Stimulated activated CD8-positive, alpha-beta memory T cell treated with anti-CD3 and anti-CD28 coated beads, Interleukin-15, amount 100 ng/mL, for 4 hours (primary cell): Measurements from ENCODE around the gene DRD1.
"Not testable (repeated sequence)": the region's sequence is repeated elsewhere in the genome, so short reads cannot be mapped to it uniquely, and the experiment has no call there.

Experiments used
- DNase-seq, 2 donors: peaks; one replicate each; pipeline ENCODE4 v3.0.0-alpha.2; 2020; ENCODE audit warnings: low read depth in 2 of 2

Gene DRD1

DNA sequence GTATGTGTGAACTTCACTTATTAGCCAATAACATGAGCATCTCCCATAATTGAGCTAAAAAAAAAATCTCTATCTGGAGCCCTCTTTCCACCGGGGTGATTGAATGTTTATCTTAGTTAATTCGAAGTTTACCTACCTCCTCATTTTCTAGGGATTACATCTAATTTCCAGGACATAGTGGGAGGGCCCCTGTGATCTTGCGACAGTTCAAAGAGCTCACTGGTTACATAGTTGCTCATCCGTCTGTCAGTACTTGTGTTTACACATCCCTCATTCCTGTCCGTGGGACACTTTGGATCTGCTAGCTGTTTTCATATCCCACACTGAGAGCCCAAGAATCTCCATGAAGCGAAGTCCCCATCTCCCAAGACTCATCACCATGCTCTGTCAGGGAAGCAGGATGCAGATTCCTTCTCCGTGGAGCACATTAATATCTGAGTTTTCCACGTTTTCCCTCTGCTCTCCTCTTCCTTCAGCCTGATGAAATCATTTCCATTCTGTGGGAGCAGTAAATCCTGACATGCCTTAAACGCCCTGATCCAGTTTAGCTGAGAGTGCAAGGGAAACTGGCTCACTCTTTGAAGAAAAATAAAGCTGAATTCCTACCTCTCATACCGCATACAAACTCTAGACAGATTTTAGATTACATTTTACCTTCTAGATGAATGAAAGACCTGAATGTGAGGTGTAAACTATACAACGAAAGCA, 24.2 kb upstream of the DRD1 start:
- no peak for DNase-seq

DNA sequence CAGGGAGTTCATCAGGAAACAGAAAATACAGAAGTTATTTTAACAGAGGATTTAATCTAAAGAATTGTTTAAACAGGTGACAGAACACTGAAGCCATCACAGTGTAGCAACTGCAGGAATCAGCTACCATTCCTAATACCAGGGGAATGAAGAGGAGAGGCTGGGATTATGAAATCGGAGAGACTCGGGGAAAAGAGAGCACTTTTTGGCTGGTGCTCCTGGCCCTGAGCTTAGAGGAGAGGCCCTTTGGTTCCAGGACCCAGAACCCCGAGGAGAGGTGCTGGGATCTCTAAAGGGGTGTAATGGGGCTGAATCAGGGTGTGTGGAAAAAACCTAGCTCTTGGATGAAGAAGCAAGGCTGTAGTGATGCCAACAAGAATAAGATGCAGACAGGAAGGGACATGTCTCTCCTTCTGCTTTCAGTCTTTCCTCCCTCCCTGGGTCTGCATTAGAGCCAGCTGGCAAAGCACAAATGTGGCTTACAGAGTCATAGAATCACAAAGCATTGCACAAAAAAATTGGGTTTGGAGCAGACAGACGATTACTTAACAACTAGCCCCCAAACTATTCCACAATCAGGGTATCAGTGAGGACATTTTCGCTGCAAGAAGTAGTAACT, 22.8 kb upstream of the DRD1 start:
- DNase-seq: no peak

GRCh38 chr5:175465282-175465681, 21.3 kb upstream of the DRD1 start:
- no peak for DNase-seq

- no peak for DNase-seq
Observed at GRCh38 chr5:175464942-175465233, 20.9 kb upstream of the DRD1 start.

DNA sequence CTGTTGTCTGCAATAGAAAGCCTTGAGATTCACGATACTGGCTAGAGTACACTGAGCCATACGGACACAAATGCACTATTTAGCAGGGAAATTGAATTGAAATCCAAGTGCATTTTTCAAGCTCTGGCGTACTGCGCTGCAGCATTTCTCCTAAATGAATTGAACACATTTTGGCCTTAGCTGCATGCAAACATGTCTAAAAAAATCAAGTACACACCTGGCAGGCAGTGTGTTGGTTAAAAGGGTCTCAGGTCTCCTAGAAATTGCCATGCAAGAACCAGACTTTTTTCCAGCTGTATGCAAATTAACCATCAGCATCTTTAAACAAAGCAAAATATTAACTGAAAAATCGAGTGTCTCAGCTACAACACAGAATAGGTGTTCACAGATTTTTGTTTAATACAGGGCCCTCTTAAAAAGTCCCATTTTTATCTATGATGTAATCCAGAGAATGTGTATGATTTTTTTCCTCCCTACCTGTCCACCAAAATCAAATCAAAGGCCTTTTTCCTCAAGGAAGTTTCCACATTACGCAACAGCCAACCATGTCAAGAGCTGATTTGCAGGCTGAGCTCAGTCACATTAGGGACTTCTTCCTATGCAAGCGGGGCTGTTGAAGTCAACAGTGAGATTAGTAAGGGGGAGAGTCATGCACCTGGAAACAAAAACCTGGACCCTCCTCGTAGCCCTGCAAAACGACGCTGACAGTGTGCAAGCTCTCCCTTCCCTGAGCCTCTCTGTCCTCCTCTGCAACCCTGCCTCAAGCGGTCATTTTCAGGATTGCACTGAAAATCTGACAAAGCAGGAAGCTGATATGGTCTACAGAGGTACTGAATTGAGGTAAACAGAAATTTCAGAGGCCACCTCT, 20.3 kb upstream of the DRD1 start:
- peak in 1 of 2 donors; percentile 54 for DNase-seq

DNA sequence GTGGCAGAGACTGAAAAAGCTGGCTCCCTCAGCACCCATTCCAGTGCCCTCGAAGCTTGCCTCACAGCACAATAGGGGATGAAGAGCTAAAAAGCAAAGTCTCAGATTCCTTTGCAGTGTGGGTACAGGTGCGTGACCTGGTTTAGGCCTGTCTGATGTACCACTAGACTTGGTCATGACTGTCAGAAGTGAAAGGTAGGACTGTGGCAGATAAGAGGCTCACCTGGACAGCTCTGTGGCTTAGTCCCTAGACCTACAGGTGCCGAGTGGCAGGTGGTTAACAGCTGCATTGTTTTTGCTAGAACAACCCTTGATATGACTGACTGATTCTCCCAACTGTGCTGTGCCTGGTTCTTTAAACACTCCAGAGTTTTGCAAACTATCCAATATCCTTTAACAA, 19.7 kb upstream of the DRD1 start:
- no peak for DNase-seq

DNA sequence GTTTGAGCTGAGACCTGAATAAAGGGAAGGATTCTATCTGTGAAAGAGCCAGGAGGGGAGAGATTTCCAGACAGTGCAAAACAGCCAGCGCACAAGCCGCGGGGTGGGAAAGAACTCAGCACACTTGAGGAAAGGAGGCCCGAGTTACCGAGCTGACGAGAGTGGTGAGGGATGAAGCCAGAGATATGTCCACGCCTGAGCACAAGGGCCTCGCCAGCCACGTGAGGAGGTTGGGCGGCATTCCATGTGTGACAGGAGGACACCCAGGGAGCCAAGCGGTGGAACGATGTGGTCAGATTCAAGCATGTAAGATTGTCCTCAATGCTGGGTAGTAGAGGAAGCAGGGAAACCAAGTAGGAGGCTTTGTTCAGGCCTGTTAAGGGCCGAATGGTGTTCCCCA, 17.4 kb upstream of the DRD1 start:
- DNase-seq: no peak

GRCh38 chr5:175460552-175460951, 16.6 kb upstream of the DRD1 start:
- DNase-seq: no peak

GRCh38 chr5:175460126-175460525, 16.1 kb upstream of the DRD1 start:
- DNase-seq: no peak

DNA sequence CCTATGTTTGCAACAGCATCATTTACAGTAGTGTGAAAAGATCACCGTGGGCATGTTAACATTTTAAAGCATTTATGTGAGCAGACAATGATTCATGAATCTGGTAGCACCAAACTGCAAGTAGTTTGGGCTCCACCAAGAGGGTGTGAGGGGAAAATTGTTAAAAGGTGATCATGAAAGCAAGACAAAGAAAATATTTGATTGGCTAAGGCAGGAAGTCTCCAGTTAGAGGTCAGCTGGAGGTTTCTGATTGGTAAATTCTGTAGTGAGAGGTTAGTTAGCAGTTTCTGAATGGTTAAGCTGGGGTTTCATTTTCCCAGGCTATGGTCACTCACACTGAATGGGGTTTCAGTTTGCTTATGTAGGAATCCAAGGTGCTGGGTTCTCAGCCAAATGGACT, 13.5 kb upstream of the DRD1 start:
- DNase-seq: no peak

DNA sequence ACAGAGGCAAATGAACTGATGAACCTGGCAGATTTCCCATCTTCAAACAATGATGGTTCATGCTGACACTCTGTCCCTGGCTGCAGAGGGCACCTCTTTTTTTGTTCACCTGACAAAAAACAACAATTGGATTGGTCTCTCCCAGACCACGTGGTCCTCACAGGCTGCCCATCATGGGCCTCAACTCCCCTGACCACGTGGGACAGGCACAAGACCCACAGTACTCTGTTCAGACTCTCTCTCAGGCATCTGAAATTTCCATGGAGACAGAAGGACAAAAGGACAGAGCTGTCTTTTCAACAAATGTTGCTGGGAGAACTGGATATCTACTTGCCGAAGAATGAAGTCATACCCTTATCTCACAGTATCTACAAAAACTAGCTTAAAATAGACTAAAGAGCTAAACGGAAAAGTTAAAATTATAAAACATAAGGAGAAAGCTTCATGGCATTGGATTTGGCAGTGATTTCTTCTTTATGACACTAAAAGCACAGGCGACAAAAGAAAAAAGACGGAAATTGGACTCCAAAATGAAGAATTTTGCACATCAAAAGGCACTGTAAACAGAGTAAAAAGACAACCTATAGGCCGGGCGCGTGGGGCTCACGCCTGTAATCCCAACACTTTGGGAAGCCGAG, 12.2 kb upstream of the DRD1 start:
- no peak for DNase-seq

GRCh38 chr5:175454338-175454737, 10.4 kb upstream of the DRD1 start:
- not testable (repeated sequence) for DNase-seq

DNA sequence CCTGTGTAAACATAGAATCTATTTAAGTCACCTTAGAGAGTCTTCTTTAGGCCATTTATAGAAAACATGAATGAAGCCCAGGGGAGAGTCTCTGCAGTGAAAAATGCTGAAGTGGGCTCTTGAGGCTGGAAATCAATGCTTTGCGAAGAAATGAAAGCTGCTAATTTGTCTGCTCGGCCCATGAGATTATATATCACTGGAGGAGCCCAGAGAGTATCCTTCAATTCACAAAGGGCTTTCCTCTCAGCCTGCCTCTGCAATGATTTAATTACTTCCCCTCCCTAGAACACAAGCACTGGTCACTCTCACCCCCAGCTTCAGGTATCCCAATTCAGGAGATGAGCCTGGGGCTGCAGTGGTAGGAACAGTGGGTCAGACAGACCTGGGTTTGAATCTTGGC, 8.2 kb upstream of the DRD1 start:
- DNase-seq: no peak

- DNase-seq: no peak
Observed at GRCh38 chr5:175448276-175448675, 4.3 kb upstream of the DRD1 start.

DNA sequence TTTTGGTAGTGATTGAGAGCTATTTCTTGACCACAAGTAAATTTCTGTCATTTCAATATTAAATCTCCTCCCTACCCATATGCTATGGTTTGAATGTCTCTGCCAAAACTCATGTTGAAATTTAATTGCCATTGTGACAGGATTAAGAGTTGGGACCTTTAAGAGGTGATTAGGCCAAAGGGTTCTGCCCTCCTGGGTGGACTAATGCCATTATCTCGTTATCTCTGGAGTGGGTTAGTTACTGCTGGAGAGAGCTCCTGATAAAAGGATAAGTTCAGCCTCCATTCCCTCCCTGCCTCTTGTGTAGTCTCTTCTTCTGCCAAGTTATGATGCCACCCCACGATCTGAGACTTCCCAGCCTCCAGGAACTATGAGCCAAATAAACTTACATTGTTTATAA, 3.6 kb upstream of the DRD1 start:
- DNase-seq: no peak

GRCh38 chr5:175446378-175446777, 2.4 kb upstream of the DRD1 start:
- not testable (repeated sequence) for DNase-seq

DNA sequence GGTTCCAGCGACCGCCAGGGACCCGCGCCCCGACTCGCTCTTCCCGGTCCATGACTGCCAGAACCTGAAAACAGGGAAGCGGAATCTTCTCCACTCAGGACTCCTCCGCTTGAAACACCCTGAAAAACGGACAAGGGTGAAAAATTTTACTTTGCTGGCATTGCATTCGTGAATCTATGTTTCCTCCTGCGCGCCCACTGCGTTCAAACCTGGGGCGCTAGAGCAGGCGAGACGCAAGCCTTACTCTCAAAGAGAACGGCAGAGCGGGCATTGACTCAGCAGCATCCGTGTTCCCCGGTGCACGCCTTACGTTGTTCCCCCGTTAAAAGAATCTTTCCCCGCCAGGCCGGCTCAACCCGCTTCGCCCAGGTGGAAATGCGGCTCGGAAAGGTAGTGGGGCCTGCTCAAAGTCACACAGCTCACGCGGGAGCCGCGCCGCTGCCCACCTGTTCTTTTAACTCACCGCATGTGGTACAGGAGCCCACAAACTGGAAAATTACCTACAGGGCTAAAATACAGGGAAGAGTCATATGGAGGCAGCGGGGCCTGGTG, 999 bp upstream of the DRD1 start:
- no peak for DNase-seq

DNA sequence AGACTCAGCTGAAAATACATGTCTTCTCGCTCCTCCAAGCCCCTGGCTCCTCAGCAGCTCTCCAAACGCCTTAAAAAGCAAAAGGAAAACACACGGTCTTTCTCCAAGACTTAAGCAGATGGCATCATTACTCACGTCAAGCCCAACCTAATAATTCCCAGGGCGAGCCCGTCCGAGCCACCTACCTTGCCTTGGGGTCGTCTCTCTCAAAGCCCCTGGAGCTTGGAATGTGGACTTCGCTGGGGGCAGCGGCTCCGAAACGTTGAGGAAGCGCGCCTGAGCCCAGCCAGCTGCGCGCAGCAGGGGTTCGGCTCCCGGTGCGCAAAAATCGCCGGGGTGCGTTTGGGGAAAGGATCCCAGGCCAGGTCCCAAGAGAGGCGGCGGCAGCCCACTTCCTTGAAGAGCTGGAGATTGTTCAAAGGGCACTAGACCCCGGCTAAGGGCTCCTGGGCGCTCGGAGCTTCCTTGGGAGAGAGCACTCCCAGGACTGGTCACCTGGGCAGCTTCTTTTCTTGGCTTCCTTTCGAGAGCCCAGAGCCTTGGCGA, 395 bp downstream of the DRD1 start:
- no peak for DNase-seq

DNA sequence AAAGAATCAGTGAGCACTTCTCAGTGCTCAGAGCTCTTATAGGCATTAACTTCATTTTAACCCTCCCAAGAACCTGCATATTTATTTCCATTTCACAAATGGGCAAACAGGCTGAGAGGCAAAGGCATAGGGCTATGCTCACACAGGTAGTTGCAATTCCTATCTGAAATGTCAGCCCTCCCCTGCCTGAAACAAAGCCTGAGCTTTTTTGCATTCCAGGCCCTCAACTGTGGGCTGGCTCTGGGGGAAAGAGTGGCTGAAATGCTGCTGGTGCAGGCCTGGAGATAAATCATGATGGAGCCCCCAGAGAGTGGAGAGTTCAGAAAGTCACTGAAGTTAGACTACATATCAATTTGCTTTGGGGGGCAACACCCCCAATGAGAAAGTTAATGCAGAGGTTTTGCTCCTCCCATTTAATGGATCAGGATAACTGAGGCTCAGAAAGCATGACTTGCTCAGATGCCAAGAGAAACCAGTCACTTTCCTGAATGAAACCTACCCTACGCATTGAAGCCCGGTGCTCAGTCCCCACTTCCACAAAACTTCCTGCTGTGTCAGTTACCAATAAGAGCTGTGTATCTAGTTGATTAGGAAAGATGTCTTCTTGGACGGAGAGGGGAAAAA, 5.6 kb downstream of the DRD1 start:
- no peak for DNase-seq

GRCh38 chr5:175436359-175436758, 7.6 kb downstream of the DRD1 start:
- no peak for DNase-seq

DNA sequence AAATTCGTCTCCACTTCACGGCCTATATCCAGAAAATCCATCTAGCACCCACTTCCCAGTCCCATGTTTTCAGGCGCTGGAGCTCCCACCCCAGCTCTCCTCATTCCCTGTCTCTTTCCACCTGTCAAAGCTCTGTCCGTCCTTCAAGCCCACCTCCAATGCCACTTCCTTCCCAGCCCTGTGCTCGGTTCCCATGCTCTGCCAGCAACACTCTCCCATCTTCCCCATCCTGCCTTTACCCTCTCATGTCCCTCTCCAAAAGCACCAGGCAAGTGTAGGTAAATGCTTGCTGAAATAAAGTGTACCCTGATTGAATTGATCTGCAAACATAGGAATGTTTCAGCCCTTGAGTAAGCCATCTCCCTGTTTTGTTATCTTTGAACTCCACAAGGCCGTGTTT, 9.2 kb downstream of the DRD1 start:
- DNase-seq: no peak

DNA sequence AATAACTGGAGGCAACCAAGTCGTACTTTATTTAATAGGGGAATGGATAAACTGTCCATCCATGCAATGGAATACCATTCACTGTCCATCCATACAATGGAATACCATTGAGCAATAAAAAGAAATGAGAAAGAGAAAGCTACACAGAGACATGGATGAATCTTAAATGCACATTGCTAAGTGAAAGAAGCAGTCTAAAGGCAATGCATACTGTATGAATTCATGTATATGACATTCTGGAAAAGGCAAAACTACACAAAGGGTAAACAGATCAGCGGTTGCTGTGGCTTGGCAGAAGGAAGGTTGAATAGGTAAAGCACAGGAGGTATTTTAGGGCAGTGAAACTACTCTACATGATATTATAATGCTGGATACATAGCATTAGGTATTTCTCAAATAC, 16.2 kb downstream of the DRD1 start:
- no peak for DNase-seq
